ENCODE measurements around the gene PTX3.
A peak's percentile ranks its signal among the peaks of the same experiment; 100 is the strongest.

DNA sequence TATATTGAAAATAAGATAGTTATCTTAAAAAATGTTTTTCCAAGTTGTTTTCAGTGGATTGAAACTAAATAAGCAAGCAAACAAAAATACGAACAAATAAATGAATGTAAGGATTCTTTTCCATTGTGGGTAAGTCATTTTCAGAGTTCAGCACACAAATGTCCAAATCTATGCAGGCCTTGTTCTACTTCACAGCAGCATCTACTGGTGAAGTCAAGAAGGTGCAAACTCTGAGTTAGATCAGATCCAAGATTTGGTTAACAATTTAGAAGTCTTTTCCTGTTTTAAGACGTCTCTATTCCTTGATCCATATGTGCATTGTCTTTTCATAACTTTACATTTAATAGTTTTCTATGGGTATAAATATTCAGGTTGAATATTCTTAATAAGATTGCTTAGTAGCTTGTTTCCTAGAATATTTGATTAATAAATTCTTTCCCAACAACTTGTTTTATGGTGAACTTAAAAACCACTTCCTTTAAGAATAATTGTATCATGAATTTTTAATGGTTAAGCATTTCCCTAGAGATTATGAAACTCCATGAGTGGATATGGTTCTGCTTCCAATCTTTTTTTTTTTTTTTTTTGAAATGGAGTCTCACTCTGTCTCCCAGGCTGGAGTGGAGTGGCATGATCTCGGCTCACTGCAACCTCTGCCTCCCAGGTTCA lies 10.5 kb downstream of the PTX3 start:
- TF ChIP-seq, protein P1, sequence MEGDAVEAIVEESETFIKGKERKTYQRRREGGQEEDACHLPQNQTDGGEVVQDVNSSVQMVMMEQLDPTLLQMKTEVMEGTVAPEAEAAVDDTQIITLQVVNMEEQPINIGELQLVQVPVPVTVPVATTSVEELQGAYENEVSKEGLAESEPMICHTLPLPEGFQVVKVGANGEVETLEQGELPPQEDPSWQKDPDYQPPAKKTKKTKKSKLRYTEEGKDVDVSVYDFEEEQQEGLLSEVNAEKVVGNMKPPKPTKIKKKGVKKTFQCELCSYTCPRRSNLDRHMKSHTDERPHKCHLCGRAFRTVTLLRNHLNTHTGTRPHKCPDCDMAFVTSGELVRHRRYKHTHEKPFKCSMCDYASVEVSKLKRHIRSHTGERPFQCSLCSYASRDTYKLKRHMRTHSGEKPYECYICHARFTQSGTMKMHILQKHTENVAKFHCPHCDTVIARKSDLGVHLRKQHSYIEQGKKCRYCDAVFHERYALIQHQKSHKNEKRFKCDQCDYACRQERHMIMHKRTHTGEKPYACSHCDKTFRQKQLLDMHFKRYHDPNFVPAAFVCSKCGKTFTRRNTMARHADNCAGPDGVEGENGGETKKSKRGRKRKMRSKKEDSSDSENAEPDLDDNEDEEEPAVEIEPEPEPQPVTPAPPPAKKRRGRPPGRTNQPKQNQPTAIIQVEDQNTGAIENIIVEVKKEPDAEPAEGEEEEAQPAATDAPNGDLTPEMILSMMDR (IDR thresholded peaks at IDR 0.05), result peak in 5 of 7 experiments; percentile 14 to 39 (median 32)
- TF ChIP-seq POLR2A (IDR thresholded peaks at IDR 0.05), result no peak

Measured in body of pancreas (tissue), 4 donors.